A549 (cell line): ENCODE measurements around the gene TUBA4A.

Experiments used
- CEBPB ChIP-seq, 2 experiments: fragments of >200 bp in 1 of 2; sonication (Bioruptor Twin) in 1 of 2; formaldehyde crosslinking in 1 of 2; IDR thresholded peaks; 2 replicates each; pipeline ENCODE4 v1.6.1; 2012 to 2016
- EP300 ChIP-seq, 2 experiments: fragments of >200 bp; sonication (Bioruptor Twin); formaldehyde crosslinking; IDR thresholded peaks; 2 replicates in 1 of 2; 3 replicates in 1 of 2; pipeline ENCODE4 v1.6.1; 2016 to 2017
- HDAC2 ChIP-seq: fragments of 200-600 bp; sonication (generic); IDR thresholded peaks from 2 replicates; pipeline ENCODE4 v1.6.1; 2016
- JUNB ChIP-seq: fragments of >200 bp; sonication (Bioruptor Twin); formaldehyde crosslinking; IDR thresholded peaks from 2 replicates; pipeline ENCODE4 v1.6.1; 2016
- KDM1A ChIP-seq: fragments of 200-600 bp; sonication (generic); IDR thresholded peaks from 2 replicates; pipeline ENCODE4 v1.6.1; 2016; ENCODE audit warnings: low read depth, mild to moderate bottlenecking
- MAFK ChIP-seq: fragments of 450-650 bp; IDR thresholded peaks from 2 replicates; pipeline ENCODE4 v1.6.1; 2014; ENCODE audit not compliant: partially characterized antibody
- MAZ ChIP-seq: fragments of 150-350 bp; IDR thresholded peaks from 2 replicates; pipeline ENCODE4 v1.6.1; 2014; ENCODE audit warnings: antibody characterized with exemption, low read depth, low read length, borderline replicate concordance
- POLR2A ChIP-seq: IDR thresholded peaks from 2 replicates; pipeline ENCODE4 v1.6.1; 2012; ENCODE audit warnings: mild to moderate bottlenecking, low read length
- RFX5 ChIP-seq: fragments of 450-650 bp; IDR thresholded peaks from 2 replicates; pipeline ENCODE4 v1.7.1; 2014; ENCODE audit warnings: antibody characterized with exemption, mild to moderate bottlenecking, moderate library complexity
- TP53 ChIP-seq: fragments of 250-450 bp; sonication (Bioruptor Pico); IDR thresholded peaks from 2 replicates; pipeline ENCODE4 v1.5.0; 2021; ENCODE audit warnings: mild to moderate bottlenecking, moderate library complexity
- TF ChIP-seq, protein P1 (sequence below): fragments of 200-600 bp; sonication (generic); IDR thresholded peaks from 2 replicates; pipeline ENCODE4 v1.6.1; 2016; ENCODE audit warnings: antibody characterized with exemption, mild to moderate bottlenecking, moderate library complexity
- TF ChIP-seq, protein P2 (sequence below): fragments of >200 bp; sonication (Bioruptor Twin); formaldehyde crosslinking; IDR thresholded peaks from 3 replicates; pipeline ENCODE4 v1.5.1; 2016
- TF ChIP-seq, protein P3 (sequence below): fragments of 150-350 bp; IDR thresholded peaks from 2 replicates; pipeline ENCODE4 v1.6.1; 2014; ENCODE audit warnings: low read depth, mild to moderate bottlenecking, low read length

DNA sequence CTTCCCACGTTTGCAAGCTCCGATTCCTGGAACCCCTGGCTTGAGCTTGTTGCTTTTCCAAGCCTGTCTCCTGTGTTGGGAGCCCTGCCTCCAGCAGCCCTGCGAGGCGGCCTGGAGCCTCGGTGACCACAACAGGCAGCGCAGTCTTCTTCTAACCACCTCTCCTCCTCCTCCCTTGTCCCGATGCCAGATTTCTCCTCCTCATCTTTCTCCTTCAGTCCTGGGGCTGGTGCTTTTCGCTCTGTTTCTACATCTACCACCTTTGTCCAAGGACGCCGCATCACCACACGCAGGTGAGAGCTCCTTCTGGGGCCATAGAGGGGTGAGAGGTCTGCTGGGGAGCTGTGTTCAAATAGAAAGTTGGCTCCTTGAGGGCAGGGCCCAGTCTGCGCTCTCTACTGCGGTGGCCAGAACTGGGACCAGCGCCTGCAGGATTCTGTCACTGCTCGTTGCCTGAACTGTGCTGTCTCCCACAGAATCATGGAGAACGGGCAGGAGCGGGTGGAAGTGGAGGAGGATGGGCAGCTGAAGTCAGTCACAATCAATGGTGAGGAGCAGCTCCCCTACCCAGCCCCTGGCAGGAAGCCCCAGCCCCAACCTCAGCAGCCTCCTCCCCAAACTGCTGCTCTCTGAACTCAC is 29.3 kb upstream of the TUBA4A start:
- TF ChIP-seq, protein P1, sequence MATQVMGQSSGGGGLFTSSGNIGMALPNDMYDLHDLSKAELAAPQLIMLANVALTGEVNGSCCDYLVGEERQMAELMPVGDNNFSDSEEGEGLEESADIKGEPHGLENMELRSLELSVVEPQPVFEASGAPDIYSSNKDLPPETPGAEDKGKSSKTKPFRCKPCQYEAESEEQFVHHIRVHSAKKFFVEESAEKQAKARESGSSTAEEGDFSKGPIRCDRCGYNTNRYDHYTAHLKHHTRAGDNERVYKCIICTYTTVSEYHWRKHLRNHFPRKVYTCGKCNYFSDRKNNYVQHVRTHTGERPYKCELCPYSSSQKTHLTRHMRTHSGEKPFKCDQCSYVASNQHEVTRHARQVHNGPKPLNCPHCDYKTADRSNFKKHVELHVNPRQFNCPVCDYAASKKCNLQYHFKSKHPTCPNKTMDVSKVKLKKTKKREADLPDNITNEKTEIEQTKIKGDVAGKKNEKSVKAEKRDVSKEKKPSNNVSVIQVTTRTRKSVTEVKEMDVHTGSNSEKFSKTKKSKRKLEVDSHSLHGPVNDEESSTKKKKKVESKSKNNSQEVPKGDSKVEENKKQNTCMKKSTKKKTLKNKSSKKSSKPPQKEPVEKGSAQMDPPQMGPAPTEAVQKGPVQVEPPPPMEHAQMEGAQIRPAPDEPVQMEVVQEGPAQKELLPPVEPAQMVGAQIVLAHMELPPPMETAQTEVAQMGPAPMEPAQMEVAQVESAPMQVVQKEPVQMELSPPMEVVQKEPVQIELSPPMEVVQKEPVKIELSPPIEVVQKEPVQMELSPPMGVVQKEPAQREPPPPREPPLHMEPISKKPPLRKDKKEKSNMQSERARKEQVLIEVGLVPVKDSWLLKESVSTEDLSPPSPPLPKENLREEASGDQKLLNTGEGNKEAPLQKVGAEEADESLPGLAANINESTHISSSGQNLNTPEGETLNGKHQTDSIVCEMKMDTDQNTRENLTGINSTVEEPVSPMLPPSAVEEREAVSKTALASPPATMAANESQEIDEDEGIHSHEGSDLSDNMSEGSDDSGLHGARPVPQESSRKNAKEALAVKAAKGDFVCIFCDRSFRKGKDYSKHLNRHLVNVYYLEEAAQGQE: no peak
- TF ChIP-seq, protein P2, sequence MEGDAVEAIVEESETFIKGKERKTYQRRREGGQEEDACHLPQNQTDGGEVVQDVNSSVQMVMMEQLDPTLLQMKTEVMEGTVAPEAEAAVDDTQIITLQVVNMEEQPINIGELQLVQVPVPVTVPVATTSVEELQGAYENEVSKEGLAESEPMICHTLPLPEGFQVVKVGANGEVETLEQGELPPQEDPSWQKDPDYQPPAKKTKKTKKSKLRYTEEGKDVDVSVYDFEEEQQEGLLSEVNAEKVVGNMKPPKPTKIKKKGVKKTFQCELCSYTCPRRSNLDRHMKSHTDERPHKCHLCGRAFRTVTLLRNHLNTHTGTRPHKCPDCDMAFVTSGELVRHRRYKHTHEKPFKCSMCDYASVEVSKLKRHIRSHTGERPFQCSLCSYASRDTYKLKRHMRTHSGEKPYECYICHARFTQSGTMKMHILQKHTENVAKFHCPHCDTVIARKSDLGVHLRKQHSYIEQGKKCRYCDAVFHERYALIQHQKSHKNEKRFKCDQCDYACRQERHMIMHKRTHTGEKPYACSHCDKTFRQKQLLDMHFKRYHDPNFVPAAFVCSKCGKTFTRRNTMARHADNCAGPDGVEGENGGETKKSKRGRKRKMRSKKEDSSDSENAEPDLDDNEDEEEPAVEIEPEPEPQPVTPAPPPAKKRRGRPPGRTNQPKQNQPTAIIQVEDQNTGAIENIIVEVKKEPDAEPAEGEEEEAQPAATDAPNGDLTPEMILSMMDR: no peak
- TF ChIP-seq EP300 (IDR thresholded peaks at IDR 0.05): no peak
- TF ChIP-seq POLR2A: no peak
- TF ChIP-seq KDM1A: no peak
- no peak for TF ChIP-seq MAZ
- TF ChIP-seq TP53: no peak
- TF ChIP-seq, protein P3, sequence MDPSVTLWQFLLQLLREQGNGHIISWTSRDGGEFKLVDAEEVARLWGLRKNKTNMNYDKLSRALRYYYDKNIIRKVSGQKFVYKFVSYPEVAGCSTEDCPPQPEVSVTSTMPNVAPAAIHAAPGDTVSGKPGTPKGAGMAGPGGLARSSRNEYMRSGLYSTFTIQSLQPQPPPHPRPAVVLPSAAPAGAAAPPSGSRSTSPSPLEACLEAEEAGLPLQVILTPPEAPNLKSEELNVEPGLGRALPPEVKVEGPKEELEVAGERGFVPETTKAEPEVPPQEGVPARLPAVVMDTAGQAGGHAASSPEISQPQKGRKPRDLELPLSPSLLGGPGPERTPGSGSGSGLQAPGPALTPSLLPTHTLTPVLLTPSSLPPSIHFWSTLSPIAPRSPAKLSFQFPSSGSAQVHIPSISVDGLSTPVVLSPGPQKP: no peak
- no peak for TF ChIP-seq CEBPB (IDR thresholded peaks at IDR 0.05)
- TF ChIP-seq MAFK: no peak
- TF ChIP-seq JUNB: no peak
- no peak for TF ChIP-seq RFX5
- no peak for TF ChIP-seq HDAC2
